ENCODE results near the gene FLNB.

Gene FLNB

DNA sequence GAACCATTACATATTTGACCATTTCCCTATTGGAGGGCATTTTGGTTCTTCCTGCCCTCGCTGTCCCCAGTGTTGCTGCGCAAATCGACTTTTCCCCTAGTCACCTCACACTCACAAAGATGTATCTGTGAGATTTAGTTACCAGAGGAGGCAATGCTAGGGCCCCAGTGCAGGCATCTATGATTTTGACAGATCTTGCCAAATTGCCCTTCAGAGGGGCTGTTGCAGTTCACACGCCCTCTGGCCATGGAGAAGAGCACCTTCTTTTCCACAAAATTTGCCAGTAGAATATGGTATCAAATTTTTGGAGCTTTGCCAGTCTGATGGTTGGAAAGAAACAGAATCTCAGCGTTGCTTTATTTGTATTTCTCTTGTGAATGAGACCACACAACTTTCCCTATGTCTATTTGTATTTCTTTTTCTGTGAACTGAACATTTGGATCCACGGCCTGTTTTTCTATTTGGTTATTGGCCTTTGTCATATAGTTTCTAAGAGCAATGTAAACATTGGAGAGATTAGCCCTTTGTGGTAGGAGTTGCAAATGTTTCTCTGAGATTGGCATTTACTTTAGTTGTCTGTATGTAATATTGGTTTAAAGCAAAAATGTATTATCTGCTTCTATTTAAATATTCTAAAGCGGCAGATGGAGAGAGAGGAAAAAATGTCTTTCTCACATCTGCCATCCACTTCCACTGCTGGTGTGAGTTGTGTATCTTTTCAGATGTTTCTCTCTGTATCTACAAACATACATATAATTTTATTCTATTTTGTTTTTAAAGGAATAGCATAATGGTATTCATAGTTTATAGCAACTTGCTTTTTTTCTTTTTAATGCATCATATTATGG, 136.5 kb downstream of the FLNB start:
- DNase-seq, result no peak

DNA sequence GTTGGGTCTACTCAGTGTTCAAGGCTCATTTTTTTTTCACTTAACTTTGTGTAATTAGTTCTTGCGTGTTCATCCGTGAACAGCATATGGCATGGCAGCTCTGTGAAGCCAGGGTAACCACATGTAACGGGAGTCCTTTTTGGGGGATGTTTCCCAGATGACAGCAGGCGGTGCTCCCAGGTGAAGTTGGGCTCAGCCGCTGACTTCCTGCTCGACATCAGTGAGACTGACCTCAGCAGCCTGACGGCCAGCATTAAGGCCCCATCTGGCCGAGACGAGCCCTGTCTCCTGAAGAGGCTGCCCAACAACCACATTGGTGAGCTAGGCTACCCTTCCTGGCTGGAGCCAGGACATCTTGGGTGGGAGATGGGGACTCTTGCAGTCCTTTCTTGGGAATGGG, 139.8 kb downstream of the FLNB start:
- DNase-seq, result no peak

GRCh38 chr3:58150130-58150809, 142.0 kb downstream of the FLNB start:
- no peak for DNase-seq

DNA sequence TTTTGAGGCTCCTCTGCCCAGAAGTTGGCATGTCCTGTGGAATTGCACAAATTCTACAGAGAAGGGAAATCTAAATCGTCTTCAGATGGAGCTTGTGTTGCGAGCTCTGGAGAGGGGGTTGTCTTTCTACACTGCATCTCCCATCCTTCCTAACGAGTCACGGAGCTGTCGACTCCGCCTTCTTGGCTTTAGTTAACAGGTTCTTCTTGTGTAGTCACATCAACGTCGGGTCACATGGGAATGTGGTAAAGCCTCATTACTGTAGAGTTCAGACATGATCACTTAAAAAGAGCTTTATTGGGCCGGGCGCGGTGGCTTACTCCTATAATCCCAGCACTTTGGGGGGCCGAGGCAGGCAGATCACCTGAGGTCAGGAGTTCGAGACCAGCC, 142.6 kb downstream of the FLNB start:
- no peak for DNase-seq

DNA sequence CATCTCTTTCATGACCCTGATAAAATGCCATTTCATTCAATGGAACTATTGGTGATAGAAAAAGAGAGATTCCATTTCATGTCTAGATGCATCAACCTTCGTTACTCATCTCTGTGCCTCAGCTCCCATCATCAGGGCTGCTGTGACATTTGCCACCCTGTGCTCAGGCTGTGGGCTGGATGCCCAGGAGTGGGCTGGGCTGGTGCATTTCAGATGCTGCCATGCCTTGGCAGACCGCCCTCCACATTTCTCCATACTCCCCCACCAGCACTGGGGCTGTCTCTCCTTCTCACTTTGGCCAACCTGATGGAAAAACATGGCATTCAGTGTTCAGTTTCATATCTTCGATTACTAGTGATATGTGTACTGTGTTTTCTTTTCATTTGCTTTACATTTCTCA, 143.4 kb downstream of the FLNB start:
- no peak for DNase-seq

GRCh38 chr3:58152225-58153015, 144.2 kb downstream of the FLNB start:
- DNase-seq, result no peak

- no peak for DNase-seq
Observed at GRCh38 chr3:58153371-58153770, 145.1 kb downstream of the FLNB start.

DNA sequence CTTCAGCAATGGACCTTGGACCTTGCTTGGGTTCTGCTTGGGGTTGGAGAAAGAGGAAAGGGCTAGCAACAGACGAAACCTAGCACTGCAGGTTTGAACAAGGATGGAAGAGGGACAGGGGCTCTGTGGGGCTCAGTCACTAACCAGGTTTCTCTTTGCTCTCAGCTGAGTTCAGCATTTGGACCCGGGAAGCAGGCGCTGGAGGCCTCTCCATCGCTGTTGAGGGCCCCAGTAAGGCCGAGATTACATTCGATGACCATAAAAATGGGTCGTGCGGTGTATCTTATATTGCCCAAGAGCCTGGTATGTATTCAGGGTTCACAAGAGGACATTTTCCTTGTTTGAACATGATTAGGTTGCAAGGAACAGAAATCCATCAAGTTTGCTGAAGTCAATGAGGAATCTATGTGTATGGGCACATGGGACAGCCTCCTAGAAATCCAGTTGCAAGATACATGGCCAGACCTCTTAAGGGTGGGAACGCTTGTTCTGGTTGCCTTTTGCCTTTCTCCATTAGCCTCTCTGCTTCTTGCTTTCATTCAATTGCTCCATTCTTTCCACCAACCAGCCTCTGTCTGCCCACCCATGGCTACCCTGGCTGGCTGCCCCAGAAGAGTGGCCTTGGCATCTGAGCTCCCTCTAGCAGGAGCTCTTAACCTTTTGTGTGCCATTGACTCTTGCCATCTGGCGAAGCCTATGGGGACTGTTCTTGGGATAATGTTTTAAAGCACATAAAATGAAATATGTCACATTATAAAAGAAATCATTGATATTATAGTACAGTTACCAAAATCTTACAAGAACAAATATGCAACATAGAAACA, 146.6 kb downstream of the FLNB start:
- DNase-seq, result no peak

GRCh38 chr3:58155838-58156237, 147.6 kb downstream of the FLNB start:
- DNase-seq, result no peak

GRCh38 chr3:58157700-58158099, 149.5 kb downstream of the FLNB start:
- no peak for DNase-seq

DNA sequence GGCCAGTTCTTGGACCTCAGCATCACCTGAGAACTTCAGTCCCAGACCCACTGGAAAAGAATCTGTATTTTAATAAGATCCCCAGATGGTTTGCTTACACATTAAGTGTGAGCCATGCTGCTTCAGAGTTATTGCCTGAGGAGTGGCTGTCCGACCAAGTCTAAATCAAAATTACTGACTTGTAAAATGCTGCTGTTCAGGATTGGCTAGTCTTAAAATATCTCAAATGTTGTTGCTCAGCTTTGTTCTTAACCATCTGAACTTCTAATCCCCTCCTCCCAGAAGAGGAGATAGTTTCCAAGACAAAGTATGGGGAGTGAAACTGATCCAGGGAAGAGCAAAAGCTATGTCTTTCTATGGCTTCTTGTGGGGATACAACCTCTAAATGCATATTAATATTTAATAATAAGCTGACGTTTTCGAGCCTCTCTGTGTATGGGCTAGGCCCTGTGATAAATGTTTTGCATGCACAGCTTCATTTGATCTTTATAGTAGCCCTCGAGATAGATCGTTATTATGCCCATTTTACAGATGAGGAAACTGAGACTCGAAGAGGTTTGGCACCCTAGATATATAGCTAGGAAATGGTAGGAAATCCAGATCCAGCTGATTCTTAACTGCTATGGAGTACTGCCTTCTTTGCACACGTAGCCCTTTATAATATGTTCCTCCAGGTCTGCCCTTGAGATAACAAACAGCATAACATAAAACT, 150.4 kb downstream of the FLNB start:
- no peak for DNase-seq

- DNase-seq, result no peak
Observed at GRCh38 chr3:58160399-58160798, 152.2 kb downstream of the FLNB start.

GRCh38 chr3:58161435-58162398, 153.5 kb downstream of the FLNB start:
- DNase-seq, result no peak

- no peak for DNase-seq
Observed at GRCh38 chr3:58163234-58163633, 155.0 kb downstream of the FLNB start.

GRCh38 chr3:58164199-58164879, 156.1 kb downstream of the FLNB start:
- peak; percentile 42 for DNase-seq

DNA sequence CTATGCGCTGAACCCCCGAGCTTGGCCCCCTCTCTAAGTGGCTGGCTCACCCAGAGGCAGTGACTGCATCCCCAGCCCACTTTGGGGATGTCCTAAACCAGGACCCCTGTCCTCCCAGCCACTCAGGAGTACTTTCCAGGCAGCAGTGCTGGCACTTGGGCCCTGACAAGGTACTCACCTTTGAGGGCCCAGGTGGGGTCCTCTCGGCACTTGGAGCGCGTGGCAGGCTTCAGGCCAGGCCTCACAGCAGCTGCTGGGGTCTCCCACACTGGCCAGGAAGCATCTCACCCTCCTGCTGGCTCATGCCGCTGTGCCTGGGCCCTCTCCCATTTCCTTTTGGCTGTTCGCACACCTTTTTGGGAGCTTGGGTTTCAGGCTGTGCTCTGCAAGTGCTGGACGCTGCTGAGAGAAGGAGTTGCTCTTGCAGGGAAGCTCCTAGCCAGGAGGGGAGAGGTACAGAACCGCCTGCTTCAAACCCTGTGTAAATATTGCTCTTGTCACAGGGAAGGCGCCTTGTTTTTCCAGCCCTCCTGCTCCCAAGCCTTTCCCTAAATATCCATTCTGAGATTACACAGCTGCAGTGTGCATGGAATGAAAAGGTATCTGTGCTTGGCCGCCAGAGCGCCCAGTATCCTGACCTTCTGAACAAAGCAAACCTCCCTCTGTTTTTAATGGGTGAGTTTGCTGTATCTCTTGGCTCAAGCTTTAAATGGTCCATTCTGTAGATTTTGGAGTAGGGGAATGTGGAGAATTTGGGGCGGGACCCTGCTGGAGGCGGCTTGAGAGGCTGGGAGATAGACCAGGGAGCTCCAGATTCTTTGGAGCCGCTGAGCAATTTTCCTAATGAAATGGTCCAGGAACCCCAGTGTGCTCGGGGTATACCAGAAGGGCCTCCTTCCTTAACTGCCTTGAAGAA, 156.9 kb downstream of the FLNB start:
- no peak for DNase-seq

DNA sequence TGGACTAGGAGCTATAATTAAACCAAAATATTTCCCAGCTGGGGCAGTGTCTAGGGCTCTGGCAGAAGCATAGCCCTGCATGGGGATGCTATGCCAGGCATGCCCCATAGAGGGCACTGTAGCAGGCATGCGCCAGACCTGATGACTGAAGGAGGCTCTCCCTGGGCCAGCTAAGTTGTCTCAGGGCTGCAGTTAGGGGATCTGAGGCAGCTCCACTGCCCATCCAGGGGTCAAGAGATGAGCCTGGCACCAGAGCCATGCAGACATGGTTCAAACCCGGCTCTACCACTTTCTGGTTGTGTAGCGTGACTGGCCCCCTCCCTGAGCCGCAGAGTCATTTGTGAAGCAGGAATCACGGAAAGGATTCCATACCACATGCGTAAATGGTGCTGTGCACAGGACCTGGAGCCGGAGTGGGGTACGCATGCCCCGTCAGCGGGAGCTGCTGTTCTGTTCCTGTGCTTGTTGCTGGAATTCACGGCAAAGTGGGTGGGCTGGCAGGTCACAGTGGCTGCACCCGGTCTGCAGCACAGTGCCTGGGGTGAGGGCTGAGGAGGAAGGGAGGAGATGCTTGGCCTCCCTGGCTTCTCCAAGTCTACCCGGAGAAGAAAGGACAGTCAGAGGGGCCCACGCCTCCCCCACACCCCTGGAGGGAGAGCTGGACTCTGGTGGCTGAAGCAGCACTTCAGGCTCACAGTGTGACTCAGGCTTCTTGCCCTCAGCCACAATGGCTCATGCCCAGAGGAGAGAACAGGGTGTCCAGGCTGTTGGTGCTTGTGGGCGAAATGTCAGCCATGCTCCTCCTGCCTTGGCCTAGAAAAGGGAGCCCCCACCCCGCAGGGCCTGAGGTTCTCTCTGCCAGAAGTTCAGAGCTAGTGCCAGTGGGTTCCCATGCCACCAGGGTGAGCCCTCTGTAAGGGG, 159.5 kb downstream of the FLNB start:
- DNase-seq, result no peak

GRCh38 chr3:58168498-58168897, 160.3 kb downstream of the FLNB start:
- DNase-seq, result no peak
